Liver (tissue), 9 donors: ENCODE data around the gene VAV3. TPM values are rescaled to one million over a fixed set of nuclear protein-coding genes. Genes with fewer than 3 reads are reported as not detected.

Experiments used
- DNase-seq: peaks from one replicate; pipeline ENCODE4 v3.0.0-alpha.2; 2017; ENCODE audit warnings: low spot score
- H3K27ac ChIP-seq, 2 donors: one replicate each; pipeline ENCODE4 v1.7.0; 2013; ENCODE audit warnings: inconsistent platforms in 2 of 2, low read length in 2 of 2, control low read depth in 1 of 2, low read depth in 1 of 2, mild to moderate bottlenecking in 1 of 2
- H3K27me3 ChIP-seq, 4 donors: one replicate each; pipeline versions ENCODE4 v1.6.1 to v1.7.0; 2013; ENCODE audit warnings: low read length in 3 of 4, inconsistent platforms in 1 of 4, mild to moderate bottlenecking in 1 of 4, moderate library complexity in 1 of 4; ENCODE audit not compliant: control insufficient read depth in 4 of 4, insufficient read depth in 4 of 4
- H3K36me3 ChIP-seq, 4 donors: one replicate each; pipeline versions ENCODE4 v1.6.1 to v1.7.0; 2013; ENCODE audit warnings: low read length in 3 of 4, mild to moderate bottlenecking in 3 of 4, low read depth in 1 of 4, moderate library complexity in 1 of 4; ENCODE audit not compliant: control insufficient read depth in 4 of 4, insufficient read depth in 3 of 4
- H3K4me1 ChIP-seq, 4 donors: one replicate each; pipeline versions ENCODE4 v1.6.1 to v1.7.0; 2013; ENCODE audit warnings: low read length in 3 of 4, mild to moderate bottlenecking in 3 of 4, moderate library complexity in 1 of 4; ENCODE audit not compliant: control insufficient read depth in 4 of 4, insufficient read depth in 4 of 4
- H3K4me3 ChIP-seq, 3 donors: one replicate each; pipeline versions ENCODE4 v1.6.1 to v1.7.0; 2013; ENCODE audit warnings: low read length in 3 of 3, control low read depth in 1 of 3, low read depth in 1 of 3, mild to moderate bottlenecking in 1 of 3
- H3K9ac ChIP-seq, 2 donors: one replicate each; pipeline ENCODE4 v1.7.0; 2013; ENCODE audit warnings: low read length in 2 of 2, mild to moderate bottlenecking in 2 of 2, moderate library complexity in 2 of 2, control low read depth in 1 of 2, low read depth in 1 of 2
- H3K9me3 ChIP-seq, 4 donors: one replicate each; pipeline versions ENCODE4 v1.6.1 to v1.7.0; 2013; ENCODE audit warnings: low read length in 3 of 4; ENCODE audit not compliant: control insufficient read depth in 4 of 4
- CTCF ChIP-seq: fragments of 150-350 bp; IDR thresholded peaks from 2 replicates; pipeline ENCODE4 v1.5.1; 2017; ENCODE audit warnings: improper control_type of control experiment, low read depth, low read length; ENCODE audit not compliant: missing input control
- EGR1 ChIP-seq, 2 donors: IDR thresholded peaks; 2 replicates each; pipeline ENCODE4 v1.6.1; 2016 to 2018; ENCODE audit warnings: antibody characterized with exemption in 2 of 2, low read depth in 2 of 2
- FOXA1 ChIP-seq: IDR thresholded peaks from 2 replicates; pipeline ENCODE4 v1.6.1; 2016; ENCODE audit warnings: antibody characterized with exemption
- FOXA2 ChIP-seq: IDR thresholded peaks from 2 replicates; pipeline ENCODE4 v1.6.1; 2016; ENCODE audit warnings: antibody characterized with exemption
- GABPA ChIP-seq, 2 donors: IDR thresholded peaks in 1 of 2; conservative IDR thresholded peaks in 1 of 2; 2 replicates each; pipeline ENCODE4 v1.6.1; 2016; ENCODE audit warnings: antibody characterized with exemption in 2 of 2, mild to moderate bottlenecking in 1 of 2, moderate library complexity in 1 of 2
- HNF4A ChIP-seq, 2 donors: conservative IDR thresholded peaks; 2 replicates each; pipeline ENCODE4 v1.6.1; 2016; ENCODE audit warnings: antibody characterized with exemption in 2 of 2, mild to moderate bottlenecking in 2 of 2
- HNF4G ChIP-seq: IDR thresholded peaks from 2 replicates; pipeline ENCODE4 v1.6.1; 2016; ENCODE audit warnings: antibody characterized with exemption
- JUND ChIP-seq, 2 donors: IDR thresholded peaks; 2 replicates each; pipeline ENCODE4 v1.6.1; 2016; ENCODE audit warnings: antibody characterized with exemption in 2 of 2
- MAX ChIP-seq: IDR thresholded peaks from 2 replicates; pipeline ENCODE4 v1.6.1; 2016; ENCODE audit warnings: antibody characterized with exemption
- NR2F2 ChIP-seq: IDR thresholded peaks from 2 replicates; pipeline ENCODE4 v1.6.1; 2016; ENCODE audit warnings: antibody characterized with exemption
- REST ChIP-seq: IDR thresholded peaks from 2 replicates; pipeline ENCODE4 v1.6.1; 2016; ENCODE audit warnings: antibody characterized with exemption, mild to moderate bottlenecking
- RXRA ChIP-seq, 2 donors: IDR thresholded peaks; 2 replicates each; pipeline ENCODE4 v1.6.1; 2017 to 2018; ENCODE audit warnings: antibody characterized with exemption in 2 of 2, mild to moderate bottlenecking in 1 of 2
- SP1 ChIP-seq: IDR thresholded peaks from 2 replicates; pipeline ENCODE4 v1.6.1; 2018; ENCODE audit warnings: antibody characterized with exemption, mild to moderate bottlenecking
- TAF1 ChIP-seq: conservative IDR thresholded peaks from 2 replicates; pipeline ENCODE4 v1.6.1; 2016; ENCODE audit warnings: antibody characterized with exemption, mild to moderate bottlenecking
- YY1 ChIP-seq: IDR thresholded peaks from 2 replicates; pipeline ENCODE4 v1.6.1; 2016; ENCODE audit warnings: antibody characterized with exemption, mild to moderate bottlenecking
- ZBTB33 ChIP-seq: IDR thresholded peaks from 2 replicates; pipeline ENCODE4 v1.6.1; 2016; ENCODE audit warnings: antibody characterized with exemption
- WGBS: extraction: QIAGEN DNeasy Blood & Tissue Kit; methylation state at CpG from one replicate; pipeline ENCODE4 v1.1.7; 2013; 5-methylcytosine and 5-hydroxymethylcytosine counted together
- polyA plus RNA-seq, 2 donors: library from polyadenylated mRNA; stranded (reverse) in 1 of 2; unstranded in 1 of 2; fragments of 200-250 nt in 1 of 2; fragments of >200 nt in 1 of 2; fragmentation: Nextera tagmentation in 1 of 2; extraction: Ambion mirVana in 1 of 2; gene quantifications; one replicate each; pipeline versions ENCODE4 v1.2.1 to v1.2.3, GENCODE V29; 2013 to 2015
- total RNA-seq, 2 donors: library from RNA; depleted of rRNA; stranded (reverse); fragments of >200 nt; gene quantifications; one replicate each; pipeline ENCODE4 v1.2.3, GENCODE V29; 2014
- donor health status: healthy.
- donor health status: healthy.
- donor health status: healthy.
- donor health status: healthy.
- donor health status: healthy.

The VAV3 gene
- total and polyA plus RNA-seq, 4 donors: 0.46 to 4.8 (median 2.7) TPM

GRCh38 chr1:107533436-107533835 lies 431.5 kb downstream of the VAV3 start:
- H3K9ac ChIP-seq: no peak overlapping the region
- no peak overlapping the region for H3K4me3 ChIP-seq
- no peak overlapping the region for H3K27ac ChIP-seq
- H3K9me3 ChIP-seq: no peaks in the 10 kb centered on the region
- WGBS: 76% methylated on average over 2 of the region's 2 CpGs
- no peak for TF ChIP-seq GABPA (IDR thresholded peaks at IDR 0.05 in 1 of 2, conservative IDR thresholded peaks at IDR 0.05 in 1 of 2)
- TF ChIP-seq SP1: no peak
- no peak for TF ChIP-seq REST
- TF ChIP-seq ZBTB33: no peak
- no peak for TF ChIP-seq EGR1 (IDR thresholded peaks at IDR 0.05; ENCODE audit: low read depth in 2 of 2)
- no peak for TF ChIP-seq FOXA1
- no peak for TF ChIP-seq TAF1
- no peak for TF ChIP-seq YY1
- TF ChIP-seq MAX: no peak
- TF ChIP-seq JUND (IDR thresholded peaks at IDR 0.05): no peak
- TF ChIP-seq HNF4G: no peak
- no peak for TF ChIP-seq HNF4A (conservative IDR thresholded peaks at IDR 0.05)
- no peak for TF ChIP-seq CTCF
- TF ChIP-seq FOXA2: no peak
- TF ChIP-seq RXRA (IDR thresholded peaks at IDR 0.05): no peak
- no peak for TF ChIP-seq NR2F2
- no peak for DNase-seq
- H3K36me3 ChIP-seq: no peaks in the 10 kb centered on the region
- H3K27me3 ChIP-seq: no peaks in the 10 kb centered on the region
- H3K4me1 ChIP-seq: no peaks in the 10 kb centered on the region

- no peaks in the 10 kb centered on the region for H3K27me3 ChIP-seq
- no peaks in the 10 kb centered on the region for H3K4me1 ChIP-seq
- DNase-seq: no peak
- no peak overlapping the region for H3K9ac ChIP-seq
- H3K27ac ChIP-seq: no peak overlapping the region
- no peaks in the 10 kb centered on the region for H3K9me3 ChIP-seq
- WGBS: 69% methylated on average over 5 of the region's 5 CpGs
- no peak overlapping the region for H3K4me3 ChIP-seq
- no peaks in the 10 kb centered on the region for H3K36me3 ChIP-seq
- TF ChIP-seq ZBTB33: no peak
- no peak for TF ChIP-seq EGR1 (IDR thresholded peaks at IDR 0.05; ENCODE audit: low read depth in 2 of 2)
- TF ChIP-seq FOXA2: no peak
- TF ChIP-seq GABPA (IDR thresholded peaks at IDR 0.05 in 1 of 2, conservative IDR thresholded peaks at IDR 0.05 in 1 of 2): no peak
- TF ChIP-seq NR2F2: no peak
- no peak for TF ChIP-seq RXRA (IDR thresholded peaks at IDR 0.05)
- TF ChIP-seq TAF1: no peak
- TF ChIP-seq JUND (IDR thresholded peaks at IDR 0.05): no peak
- TF ChIP-seq SP1: no peak
- TF ChIP-seq CTCF: no peak
- no peak for TF ChIP-seq FOXA1
- no peak for TF ChIP-seq HNF4G
- no peak for TF ChIP-seq MAX
- TF ChIP-seq YY1: no peak
- TF ChIP-seq HNF4A (conservative IDR thresholded peaks at IDR 0.05): no peak
Measured at GRCh38 chr1:107532318-107532717, 432.7 kb downstream of the VAV3 start.
